Psoas muscle (tissue), 8 donors: ENCODE measurements around the gene UBC. TPM values are rescaled to one million over a fixed set of nuclear protein-coding genes. Genes with fewer than 3 reads are reported as not detected.

Source experiments
- ATAC-seq, 4 donors: fragments of 200-7000 bp; cut with Tn5 transposase; one replicate each; pipeline ENCODE4 v1.9.1; 2020; ENCODE audit warnings: moderate library complexity in 3 of 4, mild to moderate bottlenecking in 2 of 4
- DNase-seq, 2 donors: peaks; one replicate each; pipeline ENCODE4 v3.0.0-alpha.2; 2020
- H3K27ac ChIP-seq: fragments of 200-600 bp; one replicate; pipeline ENCODE4 v1.8.0; 2022
- H3K27me3 ChIP-seq, 3 donors: fragments of 200-600 bp in 1 of 3; one replicate each; pipeline versions ENCODE4 v1.6.1 to v1.8.0; 2013 to 2022; ENCODE audit warnings: low read length in 2 of 3, mild to moderate bottlenecking in 2 of 3, moderate library complexity in 1 of 3; ENCODE audit not compliant: insufficient read depth in 3 of 3
- H3K36me3 ChIP-seq, 2 donors: fragments of 200-600 bp in 1 of 2; one replicate each; pipeline versions ENCODE4 v1.6.1 to v1.8.0; 2013 to 2022; ENCODE audit warnings: low read depth in 1 of 2, mild to moderate bottlenecking in 1 of 2, moderate library complexity in 1 of 2; ENCODE audit not compliant: insufficient read depth in 1 of 2
- H3K4me1 ChIP-seq: fragments of 200-600 bp; one replicate; pipeline ENCODE4 v1.8.0; 2022
- H3K4me3 ChIP-seq: fragments of 200-600 bp; one replicate; pipeline ENCODE4 v1.8.0; 2022; ENCODE audit warnings: mild to moderate bottlenecking
- H3K9me3 ChIP-seq: fragments of 200-600 bp; one replicate; pipeline ENCODE4 v1.8.0; 2022
- WGBS, 3 donors: extraction: QIAGEN DNeasy Blood & Tissue Kit; methylation state at CpG; one replicate each; pipeline versions ENCODE4 v1.1.6 to v1.1.7; 2013; 5-methylcytosine and 5-hydroxymethylcytosine counted together
- intact Hi-C, 2 donors: fragments of 100-400 bp; cut with DNase I; formaldehyde crosslinking; loops; one replicate each; pipeline versions ENCODE4 v1.11.0 to v1.14.2; 2022
- polyA plus RNA-seq, 3 donors: library from polyadenylated mRNA; stranded (reverse); fragments of 200-250 nt; gene quantifications; one replicate each; pipeline ENCODE4 v1.2.3, GENCODE V29; 2013
- total RNA-seq, 4 donors: library from RNA; stranded (reverse); fragmentation: NEBNext Ultra II Directional in 2 of 4; extraction: Animal tissue kit (Norgen Biotek cat#: 25700) in 2 of 4; gene quantifications; one replicate each; pipeline versions ENCODE4 v1.2.1 to v1.2.4, GENCODE V29; 2021 to 2023
- TF ChIP-seq, protein P1 (sequence below): fragments of 200-600 bp; IDR thresholded peaks from one replicate; pipeline ENCODE4 v1.8.0; 2022; ENCODE audit warnings: antibody characterized with exemption
- donor health status: healthy with polysubstance abuse.
- donor health status: DM: no; HTN: no; CAD: no; lungs with moderate emphysema.
- donor health status: Bipolar disorder and iron deficiency.
- donor health status: healthy.
- donor health status: DM: yes; HTN: yes; CAD: no.
- donor health status: DM: no; HTN: no; CAD: no.
- donor health status: DM: no; HTN: no; CAD: no.
- donor health status: DM: yes; HTN: yes; CAD: no.

Gene UBC
- total and polyA plus RNA-seq, 7 donors, result 2,036 to 18,039 (median 2,719) TPM

GRCh38 chr12:124946447-124946793, 32.0 kb upstream of the UBC start:
- Histone ChIP-seq H3K4me3 (no peak overlapping the region), H3K9me3 (no peaks in the 10 kb centered on the region), H3K27me3 (no peaks in the 10 kb centered on the region), H3K36me3 (peaks cover 0 to 71% of the 10 kb centered on the region in 2 donors), H3K4me1 (no peaks in the 10 kb centered on the region), H3K27ac (no peak overlapping the region)
- no peak for ATAC-seq
- intact Hi-C loops, result no loop called here
- no peak for DNase-seq
- WGBS, 3 donors, result 84 to 90% (median 88%) methylated on average over 10 of the region's 10 CpGs
- TF ChIP-seq, protein P1, sequence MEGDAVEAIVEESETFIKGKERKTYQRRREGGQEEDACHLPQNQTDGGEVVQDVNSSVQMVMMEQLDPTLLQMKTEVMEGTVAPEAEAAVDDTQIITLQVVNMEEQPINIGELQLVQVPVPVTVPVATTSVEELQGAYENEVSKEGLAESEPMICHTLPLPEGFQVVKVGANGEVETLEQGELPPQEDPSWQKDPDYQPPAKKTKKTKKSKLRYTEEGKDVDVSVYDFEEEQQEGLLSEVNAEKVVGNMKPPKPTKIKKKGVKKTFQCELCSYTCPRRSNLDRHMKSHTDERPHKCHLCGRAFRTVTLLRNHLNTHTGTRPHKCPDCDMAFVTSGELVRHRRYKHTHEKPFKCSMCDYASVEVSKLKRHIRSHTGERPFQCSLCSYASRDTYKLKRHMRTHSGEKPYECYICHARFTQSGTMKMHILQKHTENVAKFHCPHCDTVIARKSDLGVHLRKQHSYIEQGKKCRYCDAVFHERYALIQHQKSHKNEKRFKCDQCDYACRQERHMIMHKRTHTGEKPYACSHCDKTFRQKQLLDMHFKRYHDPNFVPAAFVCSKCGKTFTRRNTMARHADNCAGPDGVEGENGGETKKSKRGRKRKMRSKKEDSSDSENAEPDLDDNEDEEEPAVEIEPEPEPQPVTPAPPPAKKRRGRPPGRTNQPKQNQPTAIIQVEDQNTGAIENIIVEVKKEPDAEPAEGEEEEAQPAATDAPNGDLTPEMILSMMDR, result no peak

DNA sequence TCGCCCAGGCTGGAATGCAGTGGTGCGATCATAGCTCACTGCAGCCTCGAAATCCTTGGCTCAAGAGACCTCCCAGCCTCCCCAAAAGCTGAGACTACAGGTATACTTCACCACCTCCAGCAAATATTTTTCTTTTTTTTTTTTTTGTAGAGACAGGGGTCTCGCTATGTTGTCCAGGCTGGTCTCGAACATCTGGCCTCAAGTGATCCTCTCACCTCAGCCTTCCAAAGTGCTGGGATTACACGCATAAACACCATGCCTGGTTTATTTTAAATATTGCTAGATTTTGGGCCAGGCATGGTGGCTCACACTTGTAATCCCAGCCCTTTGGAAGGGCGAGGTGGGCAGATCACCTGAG, 26.7 kb upstream of the UBC start:
- Histone ChIP-seq H3K4me1 (peaks cover 18% of the 10 kb centered on the region), H3K4me3 (peak overlapping the region; percentile 66), H3K9me3 (no peaks in the 10 kb centered on the region), H3K36me3 (peaks cover 0 to 19% of the 10 kb centered on the region in 2 donors), H3K27me3 (no peaks in the 10 kb centered on the region), H3K27ac (peak overlapping the region; percentile 93)
- DNase-seq, result no peak
- 54 to 72% (median 57%) methylated on average over 7 of the region's 7 CpGs for WGBS, 3 donors
- TF ChIP-seq, protein P1, result no peak
- intact Hi-C loops, result loop anchor here (2.0 to 5.0 kb wide), 2 partner anchors 34 kb away; no protein-coding TSS in a partner anchor
- no peak for ATAC-seq

DNA sequence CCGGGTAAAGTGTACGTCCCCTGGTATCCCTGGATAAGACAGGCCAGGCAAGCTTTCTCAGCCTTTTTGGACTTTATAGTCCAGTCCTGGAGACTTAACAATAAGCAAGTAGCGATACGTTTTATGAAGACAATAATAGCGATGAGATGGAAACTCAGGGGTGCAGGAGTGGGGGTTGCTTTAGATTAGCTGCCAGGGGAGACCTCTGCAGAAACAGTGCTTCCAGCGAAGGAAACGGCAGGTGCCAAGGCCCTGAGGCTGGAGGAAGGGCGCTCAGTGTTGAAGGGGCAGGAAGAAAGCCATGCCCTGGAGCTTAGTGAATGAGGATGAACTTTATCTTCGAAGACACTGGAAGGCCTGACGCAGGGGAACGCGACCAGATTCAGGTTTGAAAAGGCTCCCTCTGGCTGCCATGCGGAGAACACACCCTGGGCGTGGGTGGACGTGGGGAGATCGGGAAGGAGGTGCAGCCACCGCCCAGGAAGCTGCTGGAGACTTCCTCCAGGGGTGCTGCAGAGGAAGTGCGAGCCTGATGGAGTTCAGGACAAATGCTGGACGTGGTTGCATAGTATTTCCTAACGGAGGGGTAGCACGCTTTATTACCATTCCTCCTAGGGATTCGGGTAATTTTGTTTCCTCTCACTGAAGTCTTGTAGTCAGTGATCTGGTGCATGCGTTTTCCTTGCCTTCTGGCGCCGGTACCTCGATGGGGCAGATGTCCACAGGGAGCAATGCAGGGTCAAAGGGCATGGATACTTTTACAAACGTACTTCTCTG, 26.1 kb upstream of the UBC start:
- Histone ChIP-seq H3K36me3 (peaks cover 0 to 13% of the 10 kb centered on the region in 2 donors), H3K27me3 (no peaks in the 10 kb centered on the region), H3K9me3 (no peaks in the 10 kb centered on the region), H3K27ac (peak overlapping the region; percentile 93), H3K4me1 (peaks cover 18% of the 10 kb centered on the region), H3K4me3 (peak overlapping the region; percentile 66)
- 3 to 10% (median 8%) methylated on average over 27 of the region's 27 CpGs for WGBS, 3 donors
- DNase-seq (peak; percentile 92 to 95), ATAC-seq (peak; percentile 67 to 84 (median 80))
- TF ChIP-seq, protein P1, result peak; percentile 88
- intact Hi-C loops, result loop anchor here (2.0 to 5.0 kb wide), 2 partner anchors 33 to 34 kb away; no protein-coding TSS in a partner anchor

GRCh38 chr12:124940143-124940392, 25.6 kb upstream of the UBC start:
- 0 to 1% (median 1%) methylated on average over 8 of the region's 8 CpGs for WGBS, 3 donors
- Histone ChIP-seq H3K27me3 (no peaks in the 10 kb centered on the region), H3K9me3 (no peaks in the 10 kb centered on the region), H3K4me1 (peaks cover 18% of the 10 kb centered on the region), H3K36me3 (peaks cover 0 to 9% of the 10 kb centered on the region in 2 donors), H3K4me3 (peak overlapping the region; percentile 66), H3K27ac (peak overlapping the region; percentile 93)
- no peak for DNase-seq
- TF ChIP-seq, protein P1, result no peak
- intact Hi-C loops, result loop anchor here (2.0 to 5.0 kb wide), 2 partner anchors 33 kb away; no protein-coding TSS in a partner anchor
- peak; percentile 5 to 60 (median 8) for ATAC-seq
